Hippocampal formation (tissue), 2 donors: ENCODE results near the gene EXT2.

ENCODE experiments used
- DNase-seq, 2 donors: peaks; one replicate each; lab custom pipeline; 2025; lab: John Stamatoyannopoulos, UW

Gene EXT2

GRCh38 chr11:44243086-44243485 lies 147.6 kb downstream of the EXT2 start:
- DNase-seq: no peak

- DNase-seq: no peak
Measured at GRCh38 chr11:44243595-44244343, 148.3 kb downstream of the EXT2 start.

- DNase-seq: no peak
Measured at GRCh38 chr11:44244639-44245310, 149.3 kb downstream of the EXT2 start.

GRCh38 chr11:44246726-44247125 lies 151.2 kb downstream of the EXT2 start:
- DNase-seq: no peak

GRCh38 chr11:44247508-44247907 lies 152.0 kb downstream of the EXT2 start:
- no peak for DNase-seq

GRCh38 chr11:44248109-44248508 lies 152.6 kb downstream of the EXT2 start:
- DNase-seq: no peak

- no peak for DNase-seq
Measured at GRCh38 chr11:44250421-44250820, 154.9 kb downstream of the EXT2 start.

- DNase-seq: no peak
Measured at GRCh38 chr11:44252999-44253602, 157.6 kb downstream of the EXT2 start.

GRCh38 chr11:44255406-44256071 lies 160.1 kb downstream of the EXT2 start:
- no peak for DNase-seq

- no peak for DNase-seq
Measured at GRCh38 chr11:44256673-44257291, 161.3 kb downstream of the EXT2 start.

- DNase-seq: no peak
Measured at GRCh38 chr11:44257338-44258189, 162.1 kb downstream of the EXT2 start.

- no peak for DNase-seq
Measured at GRCh38 chr11:44258190-44258489, 162.7 kb downstream of the EXT2 start.

- DNase-seq: no peak
Measured at GRCh38 chr11:44258839-44259420, 163.5 kb downstream of the EXT2 start.

GRCh38 chr11:44260081-44260480 lies 164.6 kb downstream of the EXT2 start:
- DNase-seq: no peak

GRCh38 chr11:44261800-44262591 lies 166.5 kb downstream of the EXT2 start:
- no peak for DNase-seq

- DNase-seq: no peak
Measured at GRCh38 chr11:44263738-44264437, 168.4 kb downstream of the EXT2 start.

- no peak for DNase-seq
Measured at GRCh38 chr11:44264438-44264749, 168.9 kb downstream of the EXT2 start.

GRCh38 chr11:44264761-44265160 lies 169.3 kb downstream of the EXT2 start:
- no peak for DNase-seq

GRCh38 chr11:44266056-44266780 lies 170.7 kb downstream of the EXT2 start:
- DNase-seq: no peak
